H1 (cell line): ENCODE results near the gene ICAM2. TPM values are rescaled to one million over a fixed set of nuclear protein-coding genes. Genes with fewer than 3 reads are reported as not detected.

Source experiments
- CTCF ChIA-PET: fragments of 300-600 bp; sonication (Branson Sonifier 250); formaldehyde crosslinking; loops from one replicate; lab custom pipeline; 2021; ENCODE audit not compliant: partially characterized antibody; lab: Charles Lee
- POLR2A ChIA-PET: fragments of 300-600 bp; sonication (Branson Sonifier 250); formaldehyde crosslinking; loops from one replicate; lab custom pipeline; 2021; ENCODE audit warnings: inconsistent platforms; ENCODE audit not compliant: partially characterized antibody; lab: Charles Lee
- DNase-seq, 2 experiments: peaks; one replicate each; pipeline versions ENCODE4 v3.0.0 to v3.0.0-alpha.2; 2010 to 2022; ENCODE audit warnings: low spot score in 2 of 2, low read depth in 1 of 2, mixed read lengths in 1 of 2
- FAIRE-seq: peaks from 2 replicates; lab custom pipeline; 2011; peaks lifted over from hg19 to GRCh38; lab: Jason Lieb, UNC
- H2AFZ ChIP-seq: 2 replicates; pipeline ENCODE4 v1.8.1; 2012; ENCODE audit warnings: low read length, inconsistent platforms
- H2AK5ac ChIP-seq: 2 replicates; pipeline ENCODE4 v1.6.1; 2013; ENCODE audit warnings: low read depth, low read length
- H2BK120ac ChIP-seq: replicated peaks from 2 replicates; pipeline ENCODE3; 2013; ENCODE audit warnings: low read depth, low read length, inconsistent platforms
- H2BK12ac ChIP-seq: 2 replicates; pipeline ENCODE4 v1.6.1; 2013; ENCODE audit warnings: low read depth, low read length
- H2BK15ac ChIP-seq: 2 replicates; pipeline ENCODE4 v1.6.1; 2013; ENCODE audit warnings: low read length
- H2BK20ac ChIP-seq: 2 replicates; pipeline ENCODE4 v1.6.1; 2013; ENCODE audit warnings: low read length
- H2BK5ac ChIP-seq: 2 replicates; pipeline ENCODE4 v1.6.1; 2013; ENCODE audit warnings: low read depth, low read length
- H3K14ac ChIP-seq: 2 replicates; pipeline ENCODE4 v1.6.1; 2013; ENCODE audit warnings: inconsistent platforms; ENCODE audit not compliant: insufficient read length
- H3K18ac ChIP-seq: 2 replicates; pipeline ENCODE4 v1.6.1; 2013; ENCODE audit warnings: low read length; ENCODE audit errors: extremely low read depth
- H3K23ac ChIP-seq: 2 replicates; pipeline ENCODE4 v1.6.1; 2013; ENCODE audit warnings: inconsistent platforms; ENCODE audit not compliant: insufficient read length
- H3K23me2 ChIP-seq: 2 replicates; pipeline ENCODE4 v1.6.1; 2013; ENCODE audit warnings: low read depth, low read length
- H3K27ac ChIP-seq: 2 replicates; pipeline ENCODE4 v1.6.1; 2011; ENCODE audit warnings: low read depth, low read length, inconsistent platforms
- H3K27me3 ChIP-seq, 4 experiments: replicated peaks in 1 of 4; 1 replicate in 1 of 4; 2 replicates in 3 of 4; pipeline versions ENCODE4 v1.6.1 to v1.8.1; 2011 to 2013; ENCODE audit warnings: low read length in 3 of 4, mild to moderate bottlenecking in 3 of 4, inconsistent platforms in 2 of 4, mixed read lengths in 2 of 4, moderate library complexity in 1 of 4; ENCODE audit not compliant: control insufficient read depth in 3 of 4, insufficient read depth in 3 of 4; ENCODE audit errors: extremely low read depth in 1 of 4
- H3K36me3 ChIP-seq, 4 experiments: 2 replicates each; pipeline versions ENCODE4 v1.6.1 to v1.8.1; 2011 to 2013; ENCODE audit warnings: mild to moderate bottlenecking in 4 of 4, low read length in 3 of 4, moderate library complexity in 2 of 4, control low read depth in 1 of 4, inconsistent platforms in 1 of 4; ENCODE audit not compliant: insufficient read depth in 4 of 4, control insufficient read depth in 2 of 4
- H3K4ac ChIP-seq: replicated peaks from 2 replicates; pipeline ENCODE3; 2013; ENCODE audit warnings: low read length, low read depth, mixed read lengths, inconsistent platforms; ENCODE audit not compliant: insufficient read length
- H3K4me1 ChIP-seq, 4 experiments: replicated peaks in 1 of 4; 1 replicate in 1 of 4; 2 replicates in 3 of 4; pipeline versions ENCODE4 v1.6.1 to v1.8.1; 2011 to 2013; ENCODE audit warnings: low read length in 3 of 4, inconsistent platforms in 2 of 4, mixed read lengths in 1 of 4; ENCODE audit not compliant: insufficient read depth in 4 of 4, control insufficient read depth in 3 of 4
- H3K4me2 ChIP-seq, 2 experiments: 2 replicates each; pipeline versions ENCODE4 v1.6.1 to v1.8.1; 2011 to 2013; ENCODE audit warnings: low read depth in 2 of 2, low read length in 2 of 2, control low read depth in 1 of 2, inconsistent platforms in 1 of 2, mild to moderate bottlenecking in 1 of 2; ENCODE audit not compliant: insufficient read depth in 1 of 2
- H3K4me3 ChIP-seq, 4 experiments: fragments of 200-600, 300-600 bp in 1 of 4; sonication (generic), shearing (Covaris generic), sonication (Bioruptor Twin) in 1 of 4; 2 replicates each; pipeline versions ENCODE4 v1.5.1 to v1.8.1; 2011 to 2016; ENCODE audit warnings: low read length in 4 of 4, low read depth in 3 of 4, control low read depth in 2 of 4, inconsistent platforms in 2 of 4, mild to moderate bottlenecking in 2 of 4, mixed read lengths in 1 of 4, moderate library complexity in 1 of 4; ENCODE audit not compliant: insufficient read depth in 2 of 4; ENCODE audit errors: extremely low read depth in 1 of 4
- H3K56ac ChIP-seq: replicated peaks from 2 replicates; pipeline ENCODE3; 2013; ENCODE audit warnings: low read depth, mild to moderate bottlenecking, mixed read lengths, low read length, inconsistent platforms; ENCODE audit not compliant: insufficient read length
- H3K79me1 ChIP-seq: 2 replicates; pipeline ENCODE4 v1.6.1; 2013; ENCODE audit warnings: low read depth, low read length, control low read depth
- H3K79me2 ChIP-seq, 2 experiments: 2 replicates each; pipeline versions ENCODE4 v1.6.1 to v1.8.1; 2012 to 2013; ENCODE audit warnings: low read length in 2 of 2, mild to moderate bottlenecking in 2 of 2, inconsistent platforms in 1 of 2; ENCODE audit not compliant: insufficient read depth in 2 of 2, control insufficient read depth in 1 of 2
- H3K9ac ChIP-seq, 4 experiments: replicated peaks in 1 of 4; 1 replicate in 1 of 4; 2 replicates in 3 of 4; pipeline versions ENCODE4 v1.6.1 to v1.8.1; 2011 to 2013; ENCODE audit warnings: low read depth in 3 of 4, low read length in 3 of 4, control low read depth in 2 of 4, mild to moderate bottlenecking in 2 of 4, moderate library complexity in 2 of 4, inconsistent platforms in 1 of 4; ENCODE audit errors: extremely low read depth in 1 of 4
- H3K9me3 ChIP-seq, 2 experiments: 2 replicates each; pipeline versions ENCODE4 v1.6.1 to v1.8.1; 2012 to 2013; ENCODE audit warnings: mild to moderate bottlenecking in 2 of 2, moderate library complexity in 2 of 2, control low read depth in 1 of 2, inconsistent platforms in 1 of 2, low read depth in 1 of 2, low read length in 1 of 2, mixed read lengths in 1 of 2; ENCODE audit not compliant: insufficient read depth in 2 of 2
- H4K20me1 ChIP-seq, 2 experiments: replicated peaks in 1 of 2; 2 replicates each; pipeline versions ENCODE3 to v1.8.1; 2011 to 2013; ENCODE audit warnings: inconsistent platforms in 2 of 2, low read length in 2 of 2, mild to moderate bottlenecking in 1 of 2; ENCODE audit not compliant: insufficient read depth in 2 of 2, control insufficient read depth in 1 of 2
- H4K5ac ChIP-seq: 2 replicates; pipeline ENCODE4 v1.6.1; 2013; ENCODE audit warnings: low read length, low read depth, mixed read lengths, inconsistent platforms; ENCODE audit not compliant: insufficient read length
- H4K8ac ChIP-seq: 2 replicates; pipeline ENCODE4 v1.8.0; 2013; ENCODE audit warnings: mild to moderate bottlenecking, moderate library complexity, low read length, inconsistent platforms; ENCODE audit not compliant: insufficient read depth; ENCODE audit errors: extremely low read depth
- H4K91ac ChIP-seq: replicated peaks from 2 replicates; pipeline ENCODE3; 2013; ENCODE audit warnings: low read length, mixed read lengths, inconsistent platforms; ENCODE audit not compliant: insufficient read length
- FOSL1 ChIP-seq: IDR thresholded peaks from 2 replicates; pipeline ENCODE4 v1.6.1; 2011; ENCODE audit warnings: mild to moderate bottlenecking, low read depth, low read length, moderate library complexity; ENCODE audit not compliant: insufficient read depth
- PHF8 ChIP-seq: fragments of 200-600 bp; sonication (generic); conservative IDR thresholded peaks from 2 replicates; pipeline ENCODE4 v1.7.1; 2012; ENCODE audit warnings: low read depth, mild to moderate bottlenecking, inconsistent platforms, low read length, moderate library complexity
- WGBS, 2 experiments: shearing (Covaris generic) in 1 of 2; methylation state at CpG; one replicate each; pipeline versions ENCODE4 v1.1.6 to v1.1.7; 2013 to 2015; ENCODE audit warnings: low lambda C conversion rate in 2 of 2, mixed read lengths in 2 of 2, inconsistent platforms in 1 of 2, low coverage in 1 of 2, missing lambda C conversion rate in 1 of 2; ENCODE audit not compliant: insufficient replicate concordance in 2 of 2, insufficient coverage in 1 of 2, insufficient read length in 1 of 2; ENCODE audit errors: extremely low coverage in 1 of 2, missing lambda C conversion rate in 1 of 2; 5-methylcytosine and 5-hydroxymethylcytosine counted together
- polyA plus RNA-seq, 7 experiments: library from polyadenylated mRNA; depleted of rRNA in 3 of 7; stranded (reverse) in 5 of 7; unstranded in 2 of 7; fragments of >200 nt in 5 of 7; fragments of 200-250 nt in 2 of 7; gene quantifications; 1 replicate in 5 of 7; 2 replicates in 1 of 7; 4 replicates in 1 of 7; pipeline versions ENCODE4 v1.2.1 to v1.2.3, GENCODE V29; 2011 to 2013; ENCODE audit warnings: missing spikeins in 2 of 7, mixed read lengths in 2 of 7
- total RNA-seq: library from RNA; stranded (reverse); fragmentation: NEBNext Ultra II Directional; extraction: Animal tissue kit (Norgen Biotek cat#: 25700); gene quantifications from 2 replicates; pipeline ENCODE4 v1.2.1, GENCODE V29; 2021
- TF ChIP-seq, protein P1 (sequence below): IDR thresholded peaks from 2 replicates; pipeline ENCODE4 v1.6.1; 2011; ENCODE audit warnings: low read length, improper control_type of control experiment

Gene ICAM2
- total and polyA plus RNA-seq, 2 of the 8 experiments (the other 6 are each of a cell fraction or from before 2014, with no cell fraction given): 0.45 to 0.63 TPM

DNA sequence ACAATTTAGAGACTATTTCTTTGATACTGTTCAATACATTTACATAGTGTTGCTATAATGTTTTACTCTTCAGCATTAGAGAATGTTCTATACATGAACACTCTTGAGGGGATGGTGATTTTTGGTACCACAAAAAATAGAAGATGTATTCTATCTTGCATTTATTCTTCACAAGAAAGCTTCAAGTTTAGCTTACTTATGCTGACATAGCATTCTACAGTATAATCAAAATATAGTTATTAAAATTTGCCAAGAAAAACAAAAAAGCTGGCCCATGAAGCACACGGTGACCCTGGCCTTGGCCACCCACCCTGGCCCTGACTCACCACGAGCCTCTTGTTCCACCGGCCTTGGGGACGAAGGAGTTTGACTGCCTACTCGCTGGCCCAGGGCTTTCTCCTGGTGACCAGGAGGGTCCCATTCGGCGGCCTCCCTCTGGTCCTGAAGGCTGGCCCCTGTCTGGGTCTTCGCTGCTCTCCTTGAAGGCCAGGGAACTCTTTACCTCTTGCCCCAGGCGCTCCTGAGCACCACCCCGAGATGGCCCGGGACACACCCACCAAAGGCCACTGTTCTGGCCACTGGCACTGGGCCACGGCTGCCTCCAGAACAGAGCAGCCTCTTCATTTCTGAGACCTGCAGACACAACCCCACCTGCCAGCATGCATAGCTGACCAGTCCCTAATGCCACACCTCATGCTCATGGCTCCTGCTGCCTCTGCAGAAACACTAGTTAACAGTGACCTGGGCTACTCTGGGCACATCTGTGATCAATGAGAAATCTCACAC lies 22.5 kb upstream of the ICAM2 start:
- Histone ChIP-seq H2BK5ac (no peak overlapping the region; the same call in 1 of the 2 replicates), H3K18ac (no peak overlapping the region), H3K4me1 (no peaks in the 10 kb centered on the region), H4K91ac (no peak overlapping the region), H3K23me2 (no peaks in the 10 kb centered on the region), H2BK120ac (no peak overlapping the region), H3K4me3 (no peak overlapping the region), H3K27me3 (no peaks in the 10 kb centered on the region), H2BK12ac (no peak overlapping the region), H3K79me1 (no peaks in the 10 kb centered on the region; the same call in 1 of the 2 replicates), H4K5ac (no peak overlapping the region), H2BK15ac (no peak overlapping the region), H3K14ac (no peak overlapping the region), H3K56ac (no peak overlapping the region), H4K20me1 (no peaks in the 10 kb centered on the region), H2AK5ac (no peak overlapping the region), H3K4ac (no peak overlapping the region), H3K27ac (no peak overlapping the region), H3K36me3 (no peaks in the 10 kb centered on the region), H2AFZ (no peak overlapping the region), H3K9me3 (no peaks in the 10 kb centered on the region), H2BK20ac (no peak overlapping the region), H3K23ac (no peak overlapping the region), H3K9ac (no peak overlapping the region), H3K4me2 (no peak overlapping the region), H3K79me2 (no peaks in the 10 kb centered on the region), H4K8ac (no peak overlapping the region; the same call in 1 of the 2 replicates)
- ChIA-PET CTCF (interaction anchor here (0.7 to 8.5 kb wide), 16 partner anchors 10 to 140 kb away, joined by 3 to 105 read pairs (median 4); no protein-coding TSS in a partner anchor), POLR2A (interaction anchor here (1.1 to 3.4 kb wide), 4 partner anchors 8 to 103 kb away, joined by 3 to 12 read pairs (median 3); no protein-coding TSS in a partner anchor)
- no peak for FAIRE-seq
- DNase-seq: no peak
- 92% methylated on average over 12 of the region's 12 CpGs; no CpG with 5 or more reads in 1 of the 2 experiments for WGBS, 2 experiments
- TF ChIP-seq PHF8: no peak
- no peak for TF ChIP-seq FOSL1
- TF ChIP-seq, protein P1, sequence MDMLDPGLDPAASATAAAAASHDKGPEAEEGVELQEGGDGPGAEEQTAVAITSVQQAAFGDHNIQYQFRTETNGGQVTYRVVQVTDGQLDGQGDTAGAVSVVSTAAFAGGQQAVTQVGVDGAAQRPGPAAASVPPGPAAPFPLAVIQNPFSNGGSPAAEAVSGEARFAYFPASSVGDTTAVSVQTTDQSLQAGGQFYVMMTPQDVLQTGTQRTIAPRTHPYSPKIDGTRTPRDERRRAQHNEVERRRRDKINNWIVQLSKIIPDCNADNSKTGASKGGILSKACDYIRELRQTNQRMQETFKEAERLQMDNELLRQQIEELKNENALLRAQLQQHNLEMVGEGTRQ: no peak
